A673 (cell line): Measurements from ENCODE around the gene TOP2A.

Experiments used
- EZH2 ChIP-seq: fragments of 200-600 bp; sonication (generic); IDR thresholded peaks from 2 replicates; pipeline ENCODE4 v1.6.1; 2017; ENCODE audit warnings: borderline replicate concordance, low read depth, mild to moderate bottlenecking, mixed read lengths, antibody characterized with exemption, low read length; ENCODE audit not compliant: poor library complexity, severe bottlenecking
- TF ChIP-seq, protein P1 (sequence below): fragments of 300-800, 200-600 bp; sonication (generic); conservative IDR thresholded peaks from 2 replicates; pipeline ENCODE4 v1.5.1; 2017; ENCODE audit warnings: low read depth, mild to moderate bottlenecking, antibody characterized with exemption, low read length, moderate library complexity, mixed read lengths

DNA sequence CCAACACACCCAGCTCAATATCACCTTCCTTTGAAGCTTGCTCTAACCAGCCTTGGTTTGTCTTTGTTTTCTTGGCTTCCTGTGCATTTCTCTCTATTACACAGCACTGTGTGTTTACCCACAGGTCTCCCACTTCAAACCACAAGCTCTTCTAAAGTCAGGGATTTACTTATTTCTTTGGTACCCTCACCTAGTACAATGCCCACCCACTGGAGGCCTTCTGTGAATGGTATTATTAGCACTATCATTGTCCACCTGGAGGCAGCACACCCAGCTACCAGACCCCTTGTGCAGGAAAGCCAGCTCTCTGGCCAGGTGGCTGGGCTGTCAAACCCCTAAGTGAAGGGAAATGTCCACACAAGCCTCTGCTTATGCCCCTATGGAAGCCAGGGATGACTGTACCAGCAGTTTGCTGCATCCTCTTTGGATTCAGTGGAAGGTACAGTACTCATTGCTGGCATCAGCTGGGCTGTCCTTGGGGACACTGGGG is 9.4 kb upstream of the TOP2A start:
- TF ChIP-seq, protein P1, sequence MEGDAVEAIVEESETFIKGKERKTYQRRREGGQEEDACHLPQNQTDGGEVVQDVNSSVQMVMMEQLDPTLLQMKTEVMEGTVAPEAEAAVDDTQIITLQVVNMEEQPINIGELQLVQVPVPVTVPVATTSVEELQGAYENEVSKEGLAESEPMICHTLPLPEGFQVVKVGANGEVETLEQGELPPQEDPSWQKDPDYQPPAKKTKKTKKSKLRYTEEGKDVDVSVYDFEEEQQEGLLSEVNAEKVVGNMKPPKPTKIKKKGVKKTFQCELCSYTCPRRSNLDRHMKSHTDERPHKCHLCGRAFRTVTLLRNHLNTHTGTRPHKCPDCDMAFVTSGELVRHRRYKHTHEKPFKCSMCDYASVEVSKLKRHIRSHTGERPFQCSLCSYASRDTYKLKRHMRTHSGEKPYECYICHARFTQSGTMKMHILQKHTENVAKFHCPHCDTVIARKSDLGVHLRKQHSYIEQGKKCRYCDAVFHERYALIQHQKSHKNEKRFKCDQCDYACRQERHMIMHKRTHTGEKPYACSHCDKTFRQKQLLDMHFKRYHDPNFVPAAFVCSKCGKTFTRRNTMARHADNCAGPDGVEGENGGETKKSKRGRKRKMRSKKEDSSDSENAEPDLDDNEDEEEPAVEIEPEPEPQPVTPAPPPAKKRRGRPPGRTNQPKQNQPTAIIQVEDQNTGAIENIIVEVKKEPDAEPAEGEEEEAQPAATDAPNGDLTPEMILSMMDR: no peak
- TF ChIP-seq EZH2: no peak
